MM.1S (cell line): Measurements from ENCODE around the gene PITRM1.

Experiments used
- EZH2 ChIP-seq: fragments of 300-600 bp; sonication (generic); optimal IDR thresholded peaks from 2 replicates; pipeline ENCODE3; 2017; ENCODE audit warnings: low read depth, mild to moderate bottlenecking, antibody characterized with exemption, low read length, mixed read lengths
- TF ChIP-seq, protein P1 (sequence below): fragments of 300-600 bp; sonication (generic); IDR thresholded peaks from 2 replicates; pipeline ENCODE4 v1.5.1; 2016; ENCODE audit warnings: antibody characterized with exemption, low read length, mixed read lengths

DNA sequence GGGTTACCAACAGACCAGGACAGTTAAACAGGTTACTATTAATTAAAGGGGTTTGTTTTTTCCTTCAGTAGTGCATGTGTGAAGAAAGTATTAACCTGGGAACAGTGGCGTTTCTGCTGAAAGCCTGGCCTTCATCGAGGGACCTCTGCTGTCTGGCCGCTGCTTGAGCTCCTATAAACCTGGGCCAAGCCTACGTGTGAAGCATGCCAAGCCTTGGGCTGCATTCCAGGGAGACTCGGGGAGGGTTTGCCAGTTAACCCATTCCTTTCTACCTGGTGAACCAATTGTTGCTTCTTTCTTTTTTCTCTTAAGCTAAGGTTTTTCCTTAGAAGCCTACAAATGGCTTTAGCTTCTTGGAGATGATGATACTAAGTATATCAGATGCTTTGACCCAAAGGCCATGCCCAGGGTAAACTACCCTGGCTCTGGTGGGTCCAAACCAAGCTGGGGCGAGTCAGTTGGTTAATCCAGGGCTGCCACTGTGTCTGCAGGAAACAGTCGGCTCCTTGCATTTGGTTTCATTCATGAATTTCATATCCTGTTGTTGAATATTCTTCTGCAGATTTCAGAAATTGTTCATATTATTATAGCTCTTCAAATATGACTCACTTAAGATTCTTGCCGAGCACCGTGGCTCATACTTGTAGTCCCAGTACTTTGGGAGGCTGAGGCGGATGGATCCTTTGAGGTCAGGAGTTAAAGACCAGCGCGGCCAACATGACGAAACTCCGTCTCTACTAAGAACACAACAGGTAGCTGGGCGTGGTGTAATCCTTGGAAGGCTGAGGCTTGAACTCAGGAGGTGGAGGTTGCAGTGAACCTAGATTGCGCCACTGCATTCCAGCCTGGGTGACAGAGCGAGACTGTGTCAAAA, 81.4 kb downstream of the PITRM1 start:
- TF ChIP-seq, protein P1, sequence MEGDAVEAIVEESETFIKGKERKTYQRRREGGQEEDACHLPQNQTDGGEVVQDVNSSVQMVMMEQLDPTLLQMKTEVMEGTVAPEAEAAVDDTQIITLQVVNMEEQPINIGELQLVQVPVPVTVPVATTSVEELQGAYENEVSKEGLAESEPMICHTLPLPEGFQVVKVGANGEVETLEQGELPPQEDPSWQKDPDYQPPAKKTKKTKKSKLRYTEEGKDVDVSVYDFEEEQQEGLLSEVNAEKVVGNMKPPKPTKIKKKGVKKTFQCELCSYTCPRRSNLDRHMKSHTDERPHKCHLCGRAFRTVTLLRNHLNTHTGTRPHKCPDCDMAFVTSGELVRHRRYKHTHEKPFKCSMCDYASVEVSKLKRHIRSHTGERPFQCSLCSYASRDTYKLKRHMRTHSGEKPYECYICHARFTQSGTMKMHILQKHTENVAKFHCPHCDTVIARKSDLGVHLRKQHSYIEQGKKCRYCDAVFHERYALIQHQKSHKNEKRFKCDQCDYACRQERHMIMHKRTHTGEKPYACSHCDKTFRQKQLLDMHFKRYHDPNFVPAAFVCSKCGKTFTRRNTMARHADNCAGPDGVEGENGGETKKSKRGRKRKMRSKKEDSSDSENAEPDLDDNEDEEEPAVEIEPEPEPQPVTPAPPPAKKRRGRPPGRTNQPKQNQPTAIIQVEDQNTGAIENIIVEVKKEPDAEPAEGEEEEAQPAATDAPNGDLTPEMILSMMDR, result no peak
- TF ChIP-seq EZH2, result no peak
